ENCODE measurements around the gene JPT1. TPM values are rescaled to one million over a fixed set of nuclear protein-coding genes. Genes with fewer than 3 reads are reported as not detected.
"Not testable (repeated sequence)": the region's sequence is repeated elsewhere in the genome, so short reads cannot be mapped to it uniquely, and the experiment has no call there.

JPT1 gene
- total and polyA plus RNA-seq, 2 experiments from 2014 or later = 278 to 903 TPM

DNA sequence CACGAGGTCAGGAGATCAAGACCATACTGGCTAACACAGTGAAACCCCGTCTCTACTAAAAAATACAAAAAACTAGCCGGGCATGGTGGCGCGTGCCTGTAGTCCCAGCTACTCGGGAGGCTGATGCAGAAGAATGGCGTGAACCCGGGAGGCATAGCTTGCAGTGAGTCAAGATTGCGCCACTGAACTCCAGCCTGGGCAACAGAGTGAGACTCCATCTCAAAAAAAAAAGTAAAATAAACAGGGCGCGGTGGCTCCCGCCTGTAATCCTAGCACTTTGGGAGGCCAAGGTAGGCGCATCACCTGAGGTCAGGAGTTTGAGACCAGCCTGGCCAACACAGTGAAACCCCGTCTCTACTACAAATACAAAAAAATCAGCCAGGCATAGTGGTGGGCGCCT lies 10.3 kb upstream of the JPT1 start:
- ATAC-seq; H3K27ac Mint-ChIP-seq; H3K27me3 ChIP-seq (ENCODE audit: insufficient read depth); H3K9me3 Mint-ChIP-seq; H3K4me1 ChIP-seq (ENCODE audit: insufficient read depth); H3K4me2 ChIP-seq; H3K4me3 Mint-ChIP-seq; H3K9me2 ChIP-seq (ENCODE audit: insufficient read depth); H3K27me3 Mint-ChIP-seq (ENCODE audit: insufficient read depth, low read depth, poor library complexity); H3K4me3 ChIP-seq; H2AFZ ChIP-seq; DNase-seq (ENCODE audit: low spot score); H3K4me1 Mint-ChIP-seq: not testable (repeated sequence)
- Histone ChIP-seq H3K79me2 (replicated peaks; ENCODE audit: insufficient read depth) (peaks cover 21% of the 10 kb centered on the region), H3F3A (replicated peaks; ENCODE audit: low read depth) (peaks cover 34% of the 10 kb centered on the region), H3K36me3 (ENCODE audit: insufficient read depth) (peaks cover 28% of the 10 kb centered on the region), H3K27ac (ENCODE audit: low read depth) (0 out of 2 replicates have a peak overlapping the region, but pooled peaks have one; percentile 50), H4K20me1 (replicated peaks; ENCODE audit: insufficient read depth) (peaks cover 24% of the 10 kb centered on the region; the same call in 1 of the 2 replicates)
- H3K36me3 Mint-ChIP-seq (ENCODE audit: low read depth) = peaks cover 58% of the 10 kb centered on the region

DNA sequence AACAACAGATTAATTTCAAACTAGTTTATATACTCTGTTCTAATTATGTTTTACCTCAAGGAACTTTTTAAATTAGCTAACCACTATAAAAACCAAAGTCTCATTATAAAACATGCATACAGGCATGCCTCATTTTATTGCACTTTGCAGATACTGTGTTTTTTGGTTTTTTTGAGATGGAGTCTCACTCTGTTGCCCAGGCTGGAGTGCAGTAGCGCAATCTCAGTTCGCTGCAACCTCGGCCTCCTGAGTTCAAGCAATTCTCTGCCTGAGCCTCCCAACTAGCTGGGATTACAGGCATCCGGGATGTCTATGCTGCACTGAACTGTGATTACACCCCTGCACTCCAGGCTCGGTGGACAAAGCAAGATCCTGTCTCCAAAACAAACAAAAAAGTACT lies 8.8 kb upstream of the JPT1 start:
- H3F3A ChIP-seq (replicated peaks; ENCODE audit: low read depth) = peaks cover 27% of the 10 kb centered on the region
- Mint-ChIP-seq H3K27ac (no peak overlapping the region), H3K9me3 (no peaks in the 10 kb centered on the region), H3K4me1 (no peaks in the 10 kb centered on the region), H3K27me3 (ENCODE audit: insufficient read depth, low read depth, poor library complexity) (peaks cover 10% of the 10 kb centered on the region), H3K36me3 (ENCODE audit: low read depth) (peaks cover 44% of the 10 kb centered on the region), H3K4me3 (no peak overlapping the region)
- H3K79me2 ChIP-seq (replicated peaks; ENCODE audit: insufficient read depth) = 0 out of 2 replicates have a peak, but pooled peaks cover 7% of the 10 kb centered on the region
- peaks cover 14% of the 10 kb centered on the region; the same call in 1 of the 2 replicates for H4K20me1 ChIP-seq (replicated peaks; ENCODE audit: insufficient read depth)
- H3K36me3 ChIP-seq (ENCODE audit: insufficient read depth) = peaks cover 16% of the 10 kb centered on the region
- DNase-seq (ENCODE audit: low spot score) = no peak
- no peaks in the 10 kb centered on the region for H3K4me1 ChIP-seq (ENCODE audit: insufficient read depth)
- ATAC-seq = no peak
- H3K9me2 ChIP-seq (ENCODE audit: insufficient read depth) = no peaks in the 10 kb centered on the region
- no peak overlapping the region for H2AFZ ChIP-seq
- no peak overlapping the region for H3K27ac ChIP-seq (ENCODE audit: low read depth)
- H3K4me3 ChIP-seq = no peak overlapping the region
- no peak overlapping the region for H3K4me2 ChIP-seq
- no peaks in the 10 kb centered on the region for H3K27me3 ChIP-seq (ENCODE audit: insufficient read depth)
- TF ChIP-seq STAT1 (IDR thresholded peaks at IDR 0.05; ENCODE audit: unreplicated experiment) (no peak), REST (IDR thresholded peaks at IDR 0.05; ENCODE audit: unreplicated experiment) (no peak), CREB1 (CRISPR knock-in tag; IDR thresholded peaks at IDR 0.05; ENCODE audit: low read depth) (no peak), POLR2AphosphoS5 (IDR thresholded peaks at IDR 0.05; ENCODE audit: low read depth) (no peak), ZNF114 (CRISPR knock-in tag; IDR thresholded peaks at IDR 0.05) (no peak), EZH2 (IDR thresholded peaks at IDR 0.05; ENCODE audit: low read depth, unreplicated experiment) (no peak), NANOG (IDR thresholded peaks at IDR 0.05; ENCODE audit: borderline replicate concordance) (no peak), EZH2phosphoT487 (IDR thresholded peaks at IDR 0.05; ENCODE audit: unreplicated experiment) (no peak), ZNF331 (CRISPR knock-in tag; IDR thresholded peaks at IDR 0.05; ENCODE audit: low read depth) (no peak), CTCF (conservative IDR thresholded peaks at IDR 0.05; ENCODE audit: low read depth in 2 of 2) (no peak), ETS1 (IDR thresholded peaks at IDR 0.05) (no peak), JUNB (IDR thresholded peaks at IDR 0.05; ENCODE audit: unreplicated experiment) (no peak)
